ENCODE measurements around the gene NBPF3.
"Not testable (repeated sequence)": the region's sequence is repeated elsewhere in the genome, so short reads cannot be mapped to it uniquely, and the experiment has no call there.

The NBPF3 gene

DNA sequence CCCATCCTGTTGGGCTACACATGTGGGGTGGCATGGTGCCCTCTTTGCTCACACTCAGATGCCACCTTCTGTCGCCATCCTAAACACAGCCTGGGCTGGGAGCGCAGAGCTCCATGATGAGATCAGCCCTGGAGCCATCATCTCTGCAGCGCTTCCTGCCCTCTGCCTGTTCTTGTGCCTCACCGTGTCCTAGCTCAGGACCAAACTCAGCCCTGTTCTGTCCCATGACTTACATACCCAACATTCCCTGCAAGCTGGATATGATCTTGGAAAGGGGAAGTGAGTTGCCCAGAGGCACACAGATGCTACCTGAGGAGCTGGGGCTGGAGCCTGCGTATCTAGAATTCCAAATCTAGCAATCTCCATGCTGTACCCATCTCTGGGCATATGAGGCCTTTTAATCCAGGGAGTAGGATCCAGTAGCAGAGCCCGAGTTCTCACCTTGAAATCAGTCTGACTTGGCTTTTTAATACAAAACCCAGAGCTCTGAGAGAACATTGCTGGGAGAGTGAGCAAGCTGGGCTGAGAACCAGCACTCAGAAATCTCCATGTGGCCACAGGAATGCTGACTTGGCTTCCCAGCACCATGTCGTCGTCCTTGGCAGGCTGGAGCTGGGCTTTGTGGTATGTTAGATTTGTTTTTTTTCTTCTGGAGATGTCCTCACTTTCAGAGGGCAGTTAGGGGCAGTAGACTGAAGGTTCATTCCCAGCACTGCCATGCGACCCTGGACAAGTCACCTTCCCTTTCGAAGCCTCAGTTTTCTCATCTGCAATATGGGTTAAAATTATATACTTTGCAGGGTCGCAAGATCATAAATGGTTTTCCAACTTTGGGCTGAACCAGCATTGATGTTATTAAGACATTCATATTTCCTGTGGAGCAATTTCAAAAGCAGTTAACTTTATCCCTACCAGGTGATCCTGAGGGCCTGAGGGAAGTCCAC is 71.9 kb downstream of the NBPF3 start:
- Histone ChIP-seq H3K27me3 (ENCODE audit: low read depth, low read length) (peaks cover 17% of the 10 kb centered on the region), H3K4me1 (ENCODE audit: control insufficient read depth in 1 of 2, insufficient read depth in 2 of 2, low read length in 2 of 2) (peaks cover 0 to 13% of the 10 kb centered on the region in 2 donors), H3K9me3 (ENCODE audit: control insufficient read depth in 1 of 2, low read length in 2 of 2) (no peaks in the 10 kb centered on the region), H3K27ac (ENCODE audit: low read length) (no peak overlapping the region), H3K36me3 (ENCODE audit: control insufficient read depth in 1 of 2, insufficient read depth in 2 of 2, low read length in 2 of 2) (no peaks in the 10 kb centered on the region), H3K4me3 (ENCODE audit: low read depth in 1 of 2, low read length in 2 of 2) (no peak overlapping the region)

- Histone ChIP-seq H3K27me3 (ENCODE audit: low read depth, low read length) (peaks cover 6% of the 10 kb centered on the region), H3K27ac (ENCODE audit: low read length) (no peak overlapping the region), H3K36me3 (ENCODE audit: control insufficient read depth in 1 of 2, insufficient read depth in 2 of 2, low read length in 2 of 2) (no peaks in the 10 kb centered on the region), H3K4me3 (ENCODE audit: low read depth in 1 of 2, low read length in 2 of 2) (no peak overlapping the region), H3K4me1 (ENCODE audit: control insufficient read depth in 1 of 2, insufficient read depth in 2 of 2, low read length in 2 of 2) (peaks cover 0 to 7% of the 10 kb centered on the region in 2 donors), H3K9me3 (ENCODE audit: control insufficient read depth in 1 of 2, low read length in 2 of 2) (no peaks in the 10 kb centered on the region)
Measured at GRCh38 chr1:21514245-21514644, 74.3 kb downstream of the NBPF3 start.

DNA sequence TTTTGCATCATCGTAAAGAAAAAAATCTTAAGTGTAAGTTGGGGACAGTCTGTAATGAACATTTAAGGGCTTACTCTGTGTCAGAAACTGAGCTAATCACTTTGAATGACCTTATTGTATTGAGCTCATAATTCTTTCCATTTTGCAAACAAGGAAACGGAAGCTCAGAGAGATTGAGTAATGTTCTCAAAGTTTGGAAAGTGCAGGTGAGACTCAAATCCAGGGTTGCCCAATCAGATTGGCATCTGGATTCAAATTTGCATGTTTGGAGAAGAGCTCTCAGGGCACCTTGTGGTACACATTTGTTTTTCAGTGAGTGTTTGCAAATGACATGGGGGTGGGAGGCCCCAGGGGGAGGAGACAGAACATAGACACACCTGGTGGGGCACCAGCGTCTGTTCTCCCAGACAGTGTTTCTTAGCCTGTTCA is 77.2 kb downstream of the NBPF3 start:
- Histone ChIP-seq H3K36me3 (ENCODE audit: control insufficient read depth in 1 of 2, insufficient read depth in 2 of 2, low read length in 2 of 2) (no peaks in the 10 kb centered on the region), H3K9me3 (ENCODE audit: control insufficient read depth in 1 of 2, low read length in 2 of 2) (no peaks in the 10 kb centered on the region), H3K27me3 (ENCODE audit: low read depth, low read length) (no peaks in the 10 kb centered on the region), H3K4me3 (ENCODE audit: low read depth in 1 of 2, low read length in 2 of 2) (no peak overlapping the region), H3K4me1 (ENCODE audit: control insufficient read depth in 1 of 2, insufficient read depth in 2 of 2, low read length in 2 of 2) (no peaks in the 10 kb centered on the region), H3K27ac (ENCODE audit: low read length) (no peak overlapping the region)

GRCh38 chr1:21517660-21518480 is 77.9 kb downstream of the NBPF3 start:
- Histone ChIP-seq H3K4me1 (ENCODE audit: control insufficient read depth in 1 of 2, insufficient read depth in 2 of 2, low read length in 2 of 2) (no peaks in the 10 kb centered on the region), H3K36me3 (ENCODE audit: control insufficient read depth in 1 of 2, insufficient read depth in 2 of 2, low read length in 2 of 2) (no peaks in the 10 kb centered on the region), H3K9me3 (ENCODE audit: control insufficient read depth in 1 of 2, low read length in 2 of 2) (no peaks in the 10 kb centered on the region), H3K4me3 (ENCODE audit: low read depth in 1 of 2, low read length in 2 of 2) (no peak overlapping the region), H3K27me3 (ENCODE audit: low read depth, low read length) (no peaks in the 10 kb centered on the region), H3K27ac (ENCODE audit: low read length) (no peak overlapping the region)

GRCh38 chr1:21518774-21519455 is 79.0 kb downstream of the NBPF3 start:
- no peak overlapping the region for H3K27ac ChIP-seq (ENCODE audit: low read length)
- no peak overlapping the region for H3K4me3 ChIP-seq (ENCODE audit: low read depth in 1 of 2, low read length in 2 of 2)
- H3K9me3 ChIP-seq (ENCODE audit: control insufficient read depth in 1 of 2, low read length in 2 of 2), result no peaks in the 10 kb centered on the region
- H3K36me3 ChIP-seq (ENCODE audit: control insufficient read depth in 1 of 2, insufficient read depth in 2 of 2, low read length in 2 of 2), result no peaks in the 10 kb centered on the region
- H3K27me3 ChIP-seq (ENCODE audit: low read depth, low read length), result no peaks in the 10 kb centered on the region
- no peaks in the 10 kb centered on the region for H3K4me1 ChIP-seq (ENCODE audit: control insufficient read depth in 1 of 2, insufficient read depth in 2 of 2, low read length in 2 of 2)

GRCh38 chr1:21519486-21520070 is 79.6 kb downstream of the NBPF3 start:
- H3K27ac ChIP-seq (ENCODE audit: low read length); H3K4me1 ChIP-seq (ENCODE audit: control insufficient read depth in 1 of 2, insufficient read depth in 2 of 2, low read length in 2 of 2); H3K4me3 ChIP-seq (ENCODE audit: low read depth in 1 of 2, low read length in 2 of 2); H3K9me3 ChIP-seq (ENCODE audit: control insufficient read depth in 1 of 2, low read length in 2 of 2); H3K27me3 ChIP-seq (ENCODE audit: low read depth, low read length); H3K36me3 ChIP-seq (ENCODE audit: control insufficient read depth in 1 of 2, insufficient read depth in 2 of 2, low read length in 2 of 2): not testable (repeated sequence)

DNA sequence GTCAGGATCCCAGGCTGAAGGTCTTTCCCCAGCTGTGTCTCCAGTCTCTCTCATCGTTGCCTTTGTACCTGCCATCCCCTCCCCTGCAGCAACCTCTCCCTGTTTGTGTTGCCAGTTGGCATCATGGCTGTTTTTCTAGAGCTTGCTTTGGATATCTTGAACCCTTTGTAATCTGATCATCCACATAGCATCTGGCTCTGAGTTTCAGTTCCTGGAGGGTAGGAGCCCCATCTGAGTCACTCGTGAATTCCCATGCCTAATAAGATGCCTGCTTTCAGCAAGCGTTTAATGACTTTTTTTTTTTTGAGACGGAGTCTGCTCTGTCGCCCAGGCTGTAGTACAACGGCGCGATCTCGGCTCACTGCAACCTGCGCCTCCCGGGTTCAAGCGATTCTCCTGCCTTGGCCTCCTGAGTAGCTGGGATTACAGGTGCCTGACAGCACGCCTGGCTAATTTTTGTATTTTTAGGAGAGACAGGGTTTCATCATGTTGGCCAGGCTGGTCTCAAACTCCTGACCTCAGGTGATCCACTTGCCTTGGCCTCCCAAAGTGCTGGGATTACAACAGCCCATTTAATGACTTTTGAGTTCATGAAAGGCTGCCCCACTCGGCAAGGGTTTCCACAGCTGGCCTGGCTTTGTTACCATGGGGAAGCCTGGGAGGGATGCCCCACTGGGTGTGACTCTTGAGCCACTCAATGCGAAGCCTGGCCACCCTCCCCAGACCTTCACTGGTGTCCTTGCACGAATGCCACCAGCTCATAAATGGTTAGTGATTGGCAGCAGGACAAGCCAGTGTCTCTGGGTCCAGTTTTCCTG is 81.2 kb downstream of the NBPF3 start:
- Histone ChIP-seq H3K4me1 (ENCODE audit: control insufficient read depth in 1 of 2, insufficient read depth in 2 of 2, low read length in 2 of 2) (no peaks in the 10 kb centered on the region), H3K9me3 (ENCODE audit: control insufficient read depth in 1 of 2, low read length in 2 of 2) (no peaks in the 10 kb centered on the region), H3K36me3 (ENCODE audit: control insufficient read depth in 1 of 2, insufficient read depth in 2 of 2, low read length in 2 of 2) (no peaks in the 10 kb centered on the region), H3K27me3 (ENCODE audit: low read depth, low read length) (no peaks in the 10 kb centered on the region), H3K27ac (ENCODE audit: low read length) (no peak overlapping the region), H3K4me3 (ENCODE audit: low read depth in 1 of 2, low read length in 2 of 2) (no peak overlapping the region)

DNA sequence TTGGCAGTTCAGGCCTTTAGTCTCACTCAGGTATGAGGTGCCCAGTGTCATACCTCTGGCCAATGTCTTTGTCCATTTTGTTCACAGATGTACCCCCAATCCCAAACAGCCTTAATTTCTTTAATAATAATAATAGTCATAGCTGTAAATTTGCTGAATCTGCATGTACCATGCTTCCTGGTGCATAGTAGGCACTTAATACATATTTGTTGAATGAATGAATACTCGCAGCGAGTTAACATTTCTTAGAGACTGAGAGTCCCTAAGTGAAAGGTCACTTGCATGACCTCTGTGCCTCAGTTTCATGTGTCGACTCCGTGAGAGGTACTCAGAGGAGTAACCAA is 81.8 kb downstream of the NBPF3 start:
- Histone ChIP-seq H3K4me3 (ENCODE audit: low read depth in 1 of 2, low read length in 2 of 2) (no peak overlapping the region), H3K4me1 (ENCODE audit: control insufficient read depth in 1 of 2, insufficient read depth in 2 of 2, low read length in 2 of 2) (no peaks in the 10 kb centered on the region), H3K9me3 (ENCODE audit: control insufficient read depth in 1 of 2, low read length in 2 of 2) (no peaks in the 10 kb centered on the region), H3K36me3 (ENCODE audit: control insufficient read depth in 1 of 2, insufficient read depth in 2 of 2, low read length in 2 of 2) (no peaks in the 10 kb centered on the region), H3K27me3 (ENCODE audit: low read depth, low read length) (no peaks in the 10 kb centered on the region), H3K27ac (ENCODE audit: low read length) (no peak overlapping the region)

DNA sequence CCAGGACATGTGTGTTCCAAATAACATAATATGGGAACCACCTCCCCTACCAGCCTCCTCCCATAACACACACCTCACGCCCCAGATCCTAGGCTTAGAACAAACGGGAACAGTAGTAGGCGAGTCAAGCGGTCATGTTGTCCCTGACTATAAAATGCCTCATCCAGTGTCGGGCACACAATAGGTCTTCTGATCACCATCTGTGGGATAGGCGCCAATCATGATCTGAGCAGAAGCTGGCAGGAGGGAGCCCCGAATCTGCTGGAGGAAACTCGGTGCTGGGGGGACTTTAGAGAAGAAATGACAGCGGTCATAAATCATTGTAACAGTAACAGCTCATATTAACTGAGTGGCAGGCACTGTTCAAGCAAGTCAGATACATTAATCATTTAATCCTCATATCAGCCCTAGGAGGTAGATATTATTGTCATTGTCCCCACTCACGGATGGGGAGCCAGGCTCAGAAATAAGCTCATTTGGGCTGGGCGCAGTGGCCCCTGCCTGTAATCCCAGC is 82.6 kb downstream of the NBPF3 start:
- no peak overlapping the region for H3K4me3 ChIP-seq (ENCODE audit: low read depth in 1 of 2, low read length in 2 of 2)
- H3K27ac ChIP-seq (ENCODE audit: low read length), result no peak overlapping the region
- no peaks in the 10 kb centered on the region for H3K27me3 ChIP-seq (ENCODE audit: low read depth, low read length)
- no peaks in the 10 kb centered on the region for H3K9me3 ChIP-seq (ENCODE audit: control insufficient read depth in 1 of 2, low read length in 2 of 2)
- no peaks in the 10 kb centered on the region for H3K4me1 ChIP-seq (ENCODE audit: control insufficient read depth in 1 of 2, insufficient read depth in 2 of 2, low read length in 2 of 2)
- H3K36me3 ChIP-seq (ENCODE audit: control insufficient read depth in 1 of 2, insufficient read depth in 2 of 2, low read length in 2 of 2), result no peaks in the 10 kb centered on the region

DNA sequence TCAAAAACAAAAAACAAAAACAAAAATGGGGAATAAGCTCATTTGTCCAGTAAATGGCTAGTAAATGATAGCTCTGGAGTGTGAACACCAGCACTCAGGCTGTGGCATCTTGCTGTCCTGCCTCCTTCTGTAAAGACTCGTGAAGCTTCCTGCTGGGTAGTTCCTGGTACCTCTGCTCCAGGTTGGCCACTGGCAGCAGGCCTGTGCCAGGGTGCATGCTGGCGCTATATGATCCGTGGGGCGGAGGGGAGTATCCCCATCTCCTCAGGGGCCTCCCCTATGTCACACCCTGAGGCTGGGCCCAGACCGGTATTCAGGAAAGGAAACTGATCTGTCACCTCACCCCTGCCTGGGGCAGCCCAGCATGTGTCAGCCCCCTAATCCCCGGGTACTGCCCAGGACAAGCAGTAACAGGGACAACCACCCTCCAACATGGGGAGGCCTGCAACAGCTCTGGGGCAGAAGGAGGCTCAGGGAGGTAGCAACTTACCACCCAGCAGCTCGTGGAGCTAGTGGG is 83.4 kb downstream of the NBPF3 start:
- H3K27ac ChIP-seq (ENCODE audit: low read length), result no peak overlapping the region
- H3K4me1 ChIP-seq (ENCODE audit: control insufficient read depth in 1 of 2, insufficient read depth in 2 of 2, low read length in 2 of 2), result no peaks in the 10 kb centered on the region
- no peaks in the 10 kb centered on the region for H3K36me3 ChIP-seq (ENCODE audit: control insufficient read depth in 1 of 2, insufficient read depth in 2 of 2, low read length in 2 of 2)
- H3K4me3 ChIP-seq (ENCODE audit: low read depth in 1 of 2, low read length in 2 of 2), result no peak overlapping the region
- no peaks in the 10 kb centered on the region for H3K9me3 ChIP-seq (ENCODE audit: control insufficient read depth in 1 of 2, low read length in 2 of 2)
- no peaks in the 10 kb centered on the region for H3K27me3 ChIP-seq (ENCODE audit: low read depth, low read length)
